Activated T-cell treated with anti-CD3 and anti-CD28 coated beads for 4 hours (primary cell): ENCODE results near the gene XRCC4.
"Not testable (repeated sequence)": the region's sequence is repeated elsewhere in the genome, so short reads cannot be mapped to it uniquely, and the experiment has no call there.

Experiments
- DNase-seq: peaks from one replicate; pipeline ENCODE4 v3.0.0-alpha.2; 2020

The XRCC4 gene

GRCh38 chr5:83283761-83284160 lies 206.4 kb downstream of the XRCC4 start:
- DNase-seq, result no peak

- no peak for DNase-seq
Measured at GRCh38 chr5:83285661-83286398, 208.5 kb downstream of the XRCC4 start.

- no peak for DNase-seq
Measured at GRCh38 chr5:83294246-83294645, 216.9 kb downstream of the XRCC4 start.

GRCh38 chr5:83299353-83299752 lies 222.0 kb downstream of the XRCC4 start:
- no peak for DNase-seq

GRCh38 chr5:83306572-83307241 lies 229.4 kb downstream of the XRCC4 start:
- no peak for DNase-seq

- no peak for DNase-seq
Measured at GRCh38 chr5:83312663-83313062, 235.3 kb downstream of the XRCC4 start.

GRCh38 chr5:83313436-83313835 lies 236.1 kb downstream of the XRCC4 start:
- DNase-seq, result no peak

GRCh38 chr5:83321483-83322055 lies 244.2 kb downstream of the XRCC4 start:
- DNase-seq, result no peak

GRCh38 chr5:83322273-83322924 lies 245.1 kb downstream of the XRCC4 start:
- DNase-seq, result no peak

GRCh38 chr5:83323557-83324180 lies 246.3 kb downstream of the XRCC4 start:
- no peak for DNase-seq

GRCh38 chr5:83331842-83332241 lies 254.5 kb downstream of the XRCC4 start:
- DNase-seq, result no peak

- DNase-seq, result no peak
Measured at GRCh38 chr5:83337453-83338035, 260.2 kb downstream of the XRCC4 start.

GRCh38 chr5:83340511-83340918 lies 263.2 kb downstream of the XRCC4 start:
- no peak for DNase-seq

- no peak for DNase-seq
Measured at GRCh38 chr5:83341815-83342334, 264.5 kb downstream of the XRCC4 start.

- no peak for DNase-seq
Measured at GRCh38 chr5:83342465-83342864, 265.1 kb downstream of the XRCC4 start.

- no peak for DNase-seq
Measured at GRCh38 chr5:83343299-83343698, 266.0 kb downstream of the XRCC4 start.

- no peak for DNase-seq
Measured at GRCh38 chr5:83345423-83345822, 268.1 kb downstream of the XRCC4 start.

GRCh38 chr5:83348281-83348780 lies 271.0 kb downstream of the XRCC4 start:
- no peak for DNase-seq

- no peak for DNase-seq
Measured at GRCh38 chr5:83353231-83353630, 275.9 kb downstream of the XRCC4 start.

GRCh38 chr5:83353774-83354173 lies 276.4 kb downstream of the XRCC4 start:
- DNase-seq, result no peak

GRCh38 chr5:83354958-83355357 lies 277.6 kb downstream of the XRCC4 start:
- DNase-seq, result no peak

- not testable (repeated sequence) for DNase-seq
Measured at GRCh38 chr5:83355482-83356014, 278.2 kb downstream of the XRCC4 start.
